ENCODE measurements around the gene SPTBN5.

Gene SPTBN5

DNA sequence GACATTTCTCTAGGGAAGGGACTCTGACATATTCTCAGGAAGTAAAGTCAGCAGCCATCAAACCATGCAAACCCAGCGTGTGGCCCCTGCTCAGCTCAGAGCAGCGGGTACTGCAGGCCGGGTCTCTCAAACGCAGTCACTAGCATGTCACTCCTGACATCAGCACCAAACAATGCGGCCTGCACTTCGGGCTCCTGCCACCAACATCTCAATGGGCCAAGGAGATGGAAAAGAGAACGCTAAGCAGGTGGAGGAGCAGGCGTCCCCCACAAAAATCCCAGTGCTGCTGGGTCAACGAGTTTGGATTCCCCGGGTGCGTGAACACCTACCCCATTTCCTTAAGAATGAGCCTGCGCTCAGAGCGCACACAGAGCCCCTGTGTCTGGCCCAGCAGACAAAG, 9.9 kb upstream of the SPTBN5 start:
- DNase-seq (ENCODE audit: low spot score), result no peak

DNA sequence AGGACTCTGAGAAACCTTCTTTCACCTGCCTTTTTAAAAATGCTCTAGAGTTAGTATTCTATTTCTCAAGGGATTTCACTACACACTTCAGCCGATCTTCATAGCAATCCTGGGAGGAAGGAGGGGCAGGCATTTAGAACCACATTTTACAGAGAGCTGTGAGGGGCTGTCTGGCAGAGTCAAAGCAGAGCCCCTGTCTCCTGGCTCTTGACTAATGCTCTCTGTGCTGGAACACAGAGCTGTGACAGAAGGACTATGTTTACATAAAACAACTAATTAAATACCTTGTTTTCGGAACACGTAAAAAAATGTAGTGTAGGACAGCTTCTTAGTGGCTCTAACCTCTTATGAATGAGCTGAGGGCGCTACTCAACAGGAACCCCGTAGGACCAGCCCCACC, 7.6 kb upstream of the SPTBN5 start:
- no peak for DNase-seq (ENCODE audit: low spot score)

DNA sequence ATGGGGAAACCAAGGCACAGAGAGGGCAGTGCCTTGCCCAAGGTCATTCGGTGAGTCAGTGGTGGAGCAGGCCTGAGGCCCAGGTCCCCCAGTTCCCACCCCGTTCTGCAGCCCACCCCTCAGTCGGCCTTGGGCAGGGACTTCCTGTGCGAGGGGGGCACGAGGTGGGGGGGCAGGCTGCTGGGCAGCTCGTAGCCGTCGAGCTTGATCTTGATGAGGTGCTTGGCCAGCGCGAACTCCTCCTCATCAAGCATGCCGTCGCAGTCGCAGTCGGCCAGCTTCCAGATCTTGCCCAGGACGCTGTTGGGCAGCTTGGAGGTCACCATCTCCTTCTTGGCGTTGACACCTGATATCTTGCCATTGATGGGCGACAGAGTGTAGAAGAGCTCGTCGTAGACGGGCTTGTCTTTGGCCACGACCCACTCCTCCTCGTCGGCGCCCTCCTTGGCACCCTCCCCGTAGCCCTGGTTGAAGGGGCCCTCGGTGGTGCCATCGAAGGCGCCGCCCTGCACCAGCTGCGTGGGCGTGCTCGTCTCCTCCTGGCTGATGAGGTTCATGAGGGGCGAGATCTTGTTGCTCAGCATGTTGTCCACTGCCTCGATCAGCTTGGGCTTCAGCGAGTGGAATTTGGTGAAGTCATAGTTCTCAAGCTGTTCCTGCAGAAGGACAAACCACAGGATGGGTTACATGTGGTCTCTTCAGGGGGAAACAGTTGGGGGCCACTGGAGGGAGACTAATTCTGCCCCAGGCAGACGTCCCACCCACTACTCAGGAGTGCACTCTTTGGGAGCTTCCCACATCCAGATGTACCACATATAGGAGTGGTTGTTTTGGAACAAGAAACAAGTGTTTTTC, 6.9 kb upstream of the SPTBN5 start:
- DNase-seq (ENCODE audit: low spot score), result no peak

DNA sequence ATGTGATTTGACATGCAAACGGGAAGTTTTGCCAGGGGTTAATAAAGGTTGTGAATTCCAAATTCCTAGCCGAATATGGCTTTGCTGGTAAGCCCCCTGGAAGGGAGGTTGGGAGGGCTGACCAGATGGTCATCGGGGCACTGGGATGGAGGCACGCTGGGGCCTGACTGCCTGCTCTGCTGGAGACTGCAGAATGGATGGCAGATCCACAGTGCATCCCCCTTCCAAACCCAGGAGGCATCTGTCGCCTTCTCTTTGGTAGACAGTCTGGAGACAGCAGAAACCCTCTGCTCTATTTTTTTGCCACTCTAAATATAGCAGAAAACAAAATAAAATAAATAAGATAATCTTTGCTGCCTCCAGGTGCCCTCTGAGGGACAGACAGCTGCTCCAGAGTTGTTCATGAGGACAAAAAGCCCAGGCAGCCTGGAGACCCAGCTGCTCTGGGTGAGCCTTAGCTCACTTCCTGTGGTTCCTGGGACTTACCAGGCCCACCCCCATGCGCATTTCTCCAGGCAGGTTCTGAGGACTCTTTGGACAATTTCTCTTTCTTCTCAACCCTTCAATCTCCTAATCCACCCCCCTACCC, 6.1 kb upstream of the SPTBN5 start:
- no peak for DNase-seq (ENCODE audit: low spot score)

DNA sequence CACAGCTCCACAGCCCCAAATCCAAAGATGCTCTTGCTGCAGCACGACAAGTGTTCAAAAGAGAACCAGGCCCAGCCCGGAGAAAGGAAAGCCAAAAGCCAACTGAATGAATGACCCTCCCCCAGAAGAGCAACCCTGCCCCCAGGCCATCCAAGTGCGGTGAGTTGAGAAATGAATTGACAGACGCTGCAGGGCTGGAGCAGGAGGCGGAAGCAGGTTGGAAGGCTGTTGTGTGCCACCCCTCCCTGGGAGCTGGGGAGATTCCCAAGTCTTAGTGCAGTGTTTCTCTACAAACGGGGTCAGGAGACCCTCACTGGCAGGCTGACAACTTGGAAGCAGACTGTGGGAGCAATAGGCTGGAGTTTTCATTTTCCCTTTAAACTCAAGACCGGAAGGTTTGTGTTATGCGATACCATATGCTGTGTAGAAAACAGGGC, 3.5 kb upstream of the SPTBN5 start:
- DNase-seq (ENCODE audit: low spot score), result no peak

DNA sequence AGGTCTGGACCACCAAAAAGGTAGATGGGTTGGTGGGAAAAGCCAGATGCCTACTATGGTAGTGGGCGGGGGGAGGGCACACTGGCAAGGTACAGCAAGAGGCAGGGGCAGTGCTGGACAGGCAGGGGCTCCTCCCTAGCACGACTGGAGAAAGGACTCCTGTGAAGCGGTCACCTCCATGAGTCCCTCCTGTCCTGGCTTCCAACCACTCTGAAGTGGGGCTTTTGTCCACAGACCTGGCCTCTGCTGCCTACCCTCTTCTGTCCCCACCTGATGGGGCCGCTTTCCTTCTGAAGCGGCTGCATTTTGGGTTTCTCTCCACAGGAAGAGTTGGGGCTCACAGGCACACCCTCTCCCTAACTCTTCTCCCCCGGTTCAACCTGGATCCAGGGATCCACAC, 2.7 kb upstream of the SPTBN5 start:
- DNase-seq (ENCODE audit: low spot score), result no peak

DNA sequence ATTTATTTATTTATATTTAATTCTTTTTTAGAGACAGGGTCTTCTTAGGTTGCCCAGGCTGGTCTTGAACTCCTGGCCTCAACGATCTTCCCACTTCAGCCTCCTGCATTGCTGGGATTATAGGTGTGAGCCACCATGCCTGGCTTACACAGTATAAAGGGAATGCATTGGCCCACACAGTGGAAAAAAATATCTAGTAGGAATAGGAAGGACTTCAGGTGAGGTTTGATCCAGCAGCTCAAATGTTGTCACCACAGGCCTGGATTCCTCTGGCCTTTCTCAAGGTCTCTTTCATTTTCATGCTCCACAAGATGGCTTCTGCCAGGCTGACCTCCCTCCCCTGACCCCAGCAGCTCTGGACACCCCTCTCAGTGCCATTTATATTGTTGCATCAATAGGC, 2.1 kb upstream of the SPTBN5 start:
- DNase-seq (ENCODE audit: low spot score), result no peak

DNA sequence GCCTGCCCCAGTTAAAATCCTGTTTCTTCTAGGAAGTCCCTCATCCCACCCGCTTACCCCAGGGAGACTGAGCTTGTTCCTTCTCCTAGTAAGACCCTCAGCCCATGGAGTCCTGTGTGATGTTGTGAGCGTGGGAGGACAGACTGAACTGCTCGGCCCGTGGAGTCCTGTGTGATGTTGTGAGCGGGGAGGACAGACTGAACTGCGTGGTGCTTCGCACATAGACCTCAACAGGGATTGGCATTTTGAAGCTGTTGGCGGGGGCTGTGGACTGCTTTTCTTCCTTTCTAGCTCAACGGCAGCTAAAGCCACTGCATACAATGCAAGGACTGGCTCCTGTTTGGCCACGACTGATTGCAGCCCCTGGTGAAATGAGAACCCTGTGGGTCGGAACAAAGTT, 1.6 kb upstream of the SPTBN5 start:
- no peak for DNase-seq (ENCODE audit: low spot score)

DNA sequence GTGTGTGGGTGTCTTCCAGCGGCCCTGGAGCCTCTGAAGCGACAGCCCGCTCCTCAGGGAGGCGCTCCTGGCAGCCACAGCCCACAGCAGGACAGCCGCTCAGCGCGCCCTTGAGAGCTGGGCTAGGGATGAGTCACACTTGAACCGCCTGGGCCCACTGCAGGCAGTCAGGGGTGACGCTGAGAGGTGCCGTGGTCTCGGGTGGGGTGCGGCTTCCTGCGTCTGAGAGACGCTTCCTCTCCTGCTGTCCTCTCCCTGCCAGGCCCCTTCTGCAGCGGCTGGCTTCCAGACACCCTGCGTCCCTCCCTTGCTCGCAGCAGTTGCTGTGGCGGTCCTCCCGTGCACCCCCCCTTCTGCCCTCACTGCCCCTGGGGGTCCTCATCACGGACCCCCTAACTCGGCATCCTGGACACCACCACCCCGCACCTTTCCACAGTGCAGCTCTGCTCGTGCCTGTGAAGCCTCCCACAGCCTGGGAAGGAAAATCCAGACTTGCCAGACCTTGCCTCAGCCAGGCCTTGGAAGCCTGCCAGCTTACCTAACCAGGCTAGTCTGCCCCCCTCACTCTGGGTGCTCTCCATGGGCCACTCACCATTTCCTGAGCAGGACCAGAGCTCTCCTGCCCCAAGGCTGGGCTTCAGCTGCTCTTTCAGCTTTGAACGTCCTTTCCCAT, 1.1 kb upstream of the SPTBN5 start:
- no peak for DNase-seq (ENCODE audit: low spot score)

DNA sequence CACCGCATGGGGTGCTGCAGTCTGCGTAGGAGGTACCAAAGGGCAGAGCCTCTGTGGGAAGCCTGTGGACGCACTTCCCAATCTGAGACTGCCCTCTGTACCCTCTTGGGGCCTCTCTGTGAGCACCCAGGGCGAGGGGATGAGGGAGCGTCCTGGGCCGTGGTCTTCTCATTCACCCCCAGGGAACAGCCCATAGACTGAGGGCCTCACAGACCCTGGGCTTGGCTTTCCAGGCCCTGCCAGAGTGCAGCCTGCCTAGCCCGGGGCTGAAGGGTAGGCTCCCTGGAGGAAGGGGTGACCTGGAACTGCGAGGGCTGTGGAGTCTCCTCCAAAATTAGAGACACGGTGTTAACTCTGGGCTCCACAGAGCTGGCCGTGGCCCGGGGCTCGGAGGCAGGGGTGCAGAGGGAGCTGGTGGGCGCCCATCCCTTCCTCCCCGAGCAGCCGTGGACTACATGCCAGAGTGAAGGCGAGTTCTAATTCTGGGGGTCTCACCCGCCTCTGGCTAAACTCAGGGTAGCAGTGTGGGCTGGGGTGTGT, 468 bp upstream of the SPTBN5 start:
- no peak for DNase-seq (ENCODE audit: low spot score)

DNA sequence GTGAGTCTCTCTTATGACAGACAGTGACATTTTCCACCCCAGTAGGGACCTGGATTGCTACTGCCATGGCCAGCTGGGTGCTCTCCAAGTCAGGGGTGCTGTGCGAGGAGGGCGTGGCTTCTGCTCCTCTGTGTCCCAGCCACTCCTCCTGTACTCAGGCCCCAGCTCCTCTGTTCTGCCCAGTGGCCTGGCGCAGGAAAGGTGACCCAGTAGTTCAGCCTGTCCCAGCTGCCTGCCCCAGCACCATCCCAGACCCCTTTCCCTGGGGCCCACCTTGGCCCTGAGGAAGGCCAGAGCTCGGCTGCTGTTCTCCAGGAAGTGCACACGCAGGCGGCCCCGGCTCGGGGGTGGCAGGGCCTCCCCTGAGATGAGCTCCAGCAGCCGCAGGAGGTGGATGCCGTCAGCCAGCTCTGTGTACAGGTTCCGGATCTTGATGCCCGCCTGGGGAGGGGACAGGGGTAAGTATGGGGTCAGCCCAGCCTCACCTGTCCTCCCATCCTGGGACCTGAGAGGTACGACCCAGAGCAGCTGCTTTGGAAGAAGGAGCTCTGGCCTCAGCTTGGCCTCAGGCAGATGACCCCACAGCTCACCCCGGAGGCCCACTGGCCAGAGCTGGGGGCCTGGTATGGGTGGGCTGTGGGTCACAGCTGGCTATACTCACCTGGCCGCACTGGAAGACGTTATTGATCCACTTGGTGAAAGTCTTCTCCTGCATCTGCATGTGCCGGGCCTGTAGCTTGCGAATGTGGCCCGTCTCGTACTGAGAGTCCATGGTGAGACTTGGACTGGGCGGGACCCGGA, 1.0 kb downstream of the SPTBN5 start:
- DNase-seq (ENCODE audit: low spot score), result no peak

DNA sequence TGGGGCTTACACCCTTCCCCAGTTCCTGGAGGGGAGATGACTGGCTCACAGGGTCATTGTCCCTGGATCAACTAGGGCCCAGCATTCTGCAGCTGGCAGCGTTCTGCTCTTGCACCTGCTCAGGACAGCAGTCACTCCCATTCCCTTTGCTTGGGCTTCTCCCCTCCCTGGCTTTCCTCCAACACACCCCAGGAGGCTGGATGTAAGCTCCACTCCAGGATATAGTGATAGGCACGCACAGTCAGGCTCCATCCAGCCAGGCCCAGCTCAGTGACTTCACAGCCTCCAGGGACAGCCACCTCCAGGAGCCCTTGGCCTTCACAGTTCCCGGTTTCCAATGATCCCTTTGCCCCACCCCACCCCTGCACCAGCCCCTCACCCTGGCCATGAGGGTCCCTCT, 1.9 kb downstream of the SPTBN5 start:
- no peak for DNase-seq (ENCODE audit: low spot score)

DNA sequence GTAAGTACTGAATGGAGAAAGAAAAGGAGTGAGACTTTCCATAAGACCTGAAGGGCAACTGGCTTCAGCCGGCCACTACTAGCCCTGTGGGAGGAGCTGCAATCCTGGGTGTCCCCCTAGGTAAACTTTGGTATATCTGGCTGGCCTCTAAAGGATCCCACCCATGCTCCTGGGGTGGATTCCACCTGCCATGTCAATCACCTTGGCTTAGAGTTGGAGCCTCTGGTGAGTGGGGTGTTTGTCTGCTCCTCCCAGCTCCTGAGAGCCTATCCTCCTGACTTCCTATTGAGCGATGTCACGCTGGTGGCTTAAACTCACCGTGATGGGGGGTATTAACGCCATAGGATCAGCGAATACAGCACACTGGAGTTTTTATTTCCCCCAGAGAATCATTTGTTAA, 2.6 kb downstream of the SPTBN5 start:
- DNase-seq (ENCODE audit: low spot score), result no peak

DNA sequence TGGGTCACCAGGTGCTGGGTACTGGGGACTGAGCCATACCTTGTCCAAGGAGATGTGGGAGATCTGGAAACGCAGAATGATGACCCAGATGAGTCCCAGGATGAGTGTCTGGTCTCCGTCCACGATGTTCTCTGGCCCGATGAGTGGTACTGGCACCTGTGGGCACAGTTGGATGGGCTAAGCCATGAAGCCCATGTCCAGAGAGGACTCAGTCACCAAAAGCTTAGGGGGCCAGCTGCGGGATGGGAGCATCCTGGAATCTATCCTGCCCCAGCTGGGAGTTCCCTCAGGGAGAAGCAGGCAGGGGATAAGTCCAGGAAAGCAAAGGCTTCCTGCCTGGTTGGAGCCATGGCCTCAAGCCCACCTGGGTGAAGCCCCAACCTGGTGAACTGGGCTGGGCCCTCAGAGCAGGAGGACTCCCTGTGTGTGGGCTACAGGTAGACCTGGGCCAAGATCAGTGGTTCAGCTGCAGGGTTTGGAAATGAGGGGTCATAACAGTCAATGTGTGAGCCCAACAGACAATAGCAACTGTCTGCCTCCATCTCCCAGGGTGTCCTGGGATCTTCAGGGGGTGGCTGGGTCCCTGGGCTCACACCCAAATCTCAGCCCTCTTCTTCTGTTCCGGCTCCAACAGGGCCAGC, 3.7 kb downstream of the SPTBN5 start:
- no peak for DNase-seq (ENCODE audit: low spot score)

DNA sequence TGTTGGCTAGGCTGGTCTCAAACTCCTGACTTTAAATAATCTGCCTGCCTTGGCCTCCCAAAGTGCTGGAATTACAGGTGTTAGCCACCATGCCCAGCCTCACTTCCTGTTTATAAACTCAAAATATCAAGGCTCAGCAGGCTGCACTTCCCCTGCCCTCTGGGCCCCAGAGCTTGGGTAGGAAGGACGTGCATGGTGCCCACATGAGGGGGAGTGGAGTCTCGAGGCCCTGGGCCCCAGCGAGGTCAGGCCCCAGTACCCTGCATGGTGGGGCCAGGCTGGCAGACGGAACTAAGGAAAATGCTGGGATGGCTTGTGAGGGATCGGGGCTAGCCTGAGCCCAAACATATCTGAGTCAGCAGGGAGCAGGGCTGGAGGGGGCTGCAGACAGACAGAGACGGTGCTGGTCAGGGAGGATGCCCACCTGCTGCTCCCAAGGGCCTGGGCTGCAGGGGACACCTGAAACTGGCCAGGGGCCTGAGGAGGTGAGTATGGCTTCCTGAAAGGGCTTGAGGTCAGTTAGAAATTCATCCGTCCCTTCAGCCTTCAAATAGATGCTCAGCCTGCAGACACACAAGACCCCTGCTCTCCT, 5.1 kb downstream of the SPTBN5 start:
- DNase-seq (ENCODE audit: low spot score), result no peak

DNA sequence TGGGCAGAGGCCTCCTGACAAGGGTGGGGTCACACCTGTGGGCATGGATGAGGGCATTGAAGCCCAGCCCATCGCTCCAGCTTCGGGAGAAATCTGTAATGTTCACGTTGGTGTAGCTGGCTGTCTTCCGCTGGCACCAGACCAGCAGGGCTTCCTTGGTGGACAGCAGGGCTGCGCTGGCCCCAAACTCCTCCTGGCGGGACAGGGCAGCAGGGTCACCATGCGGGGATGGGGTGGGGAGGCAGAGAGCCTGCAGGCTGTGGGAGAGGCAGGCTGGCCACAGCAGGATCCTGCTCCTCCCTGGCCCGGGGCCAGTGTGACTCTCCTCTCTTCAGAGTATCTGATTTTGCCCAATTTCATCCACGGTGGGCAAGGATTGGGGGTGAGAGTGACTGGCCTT, 6.0 kb downstream of the SPTBN5 start:
- no peak for DNase-seq (ENCODE audit: low spot score)

DNA sequence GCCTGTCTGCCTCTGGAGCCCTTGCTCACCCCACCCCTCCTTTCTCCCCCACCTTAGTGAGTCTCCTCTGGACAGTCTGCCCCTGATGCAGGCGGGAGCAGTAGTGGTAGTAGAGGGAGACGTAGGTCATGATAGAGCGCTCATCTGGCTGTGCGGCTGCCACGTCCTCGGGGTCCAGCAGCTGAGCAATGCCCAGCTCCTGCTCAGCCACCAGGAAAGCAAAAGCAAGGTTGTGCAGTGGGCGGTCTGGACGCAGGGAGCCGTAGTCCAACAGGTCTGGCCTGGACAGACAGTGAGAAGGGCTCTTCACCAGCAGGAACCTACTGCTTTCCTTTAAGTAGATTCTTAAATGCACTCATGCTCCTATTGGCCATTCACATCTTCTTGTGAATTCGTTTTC, 6.7 kb downstream of the SPTBN5 start:
- DNase-seq (ENCODE audit: low spot score), result no peak

DNA sequence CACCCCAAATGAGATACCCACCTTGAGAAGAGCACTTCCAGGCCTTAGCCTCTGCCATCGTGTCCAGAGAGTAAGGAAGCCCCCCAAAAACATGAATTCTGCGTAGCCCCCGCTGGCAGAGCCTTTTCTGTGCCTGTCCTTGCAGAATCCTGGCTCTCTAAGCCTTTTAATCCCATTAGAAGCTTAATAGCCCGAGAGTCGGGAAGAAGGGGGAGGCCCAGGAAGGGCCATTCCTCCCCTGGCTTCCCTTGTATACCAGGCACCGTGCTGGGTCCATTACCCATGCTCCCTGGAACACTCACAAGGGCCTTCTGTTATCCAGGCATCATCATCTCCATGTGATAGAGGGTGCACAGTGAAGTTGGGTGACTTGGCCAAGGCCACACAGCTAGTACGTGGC, 7.1 kb downstream of the SPTBN5 start:
- no peak for DNase-seq (ENCODE audit: low spot score)

DNA sequence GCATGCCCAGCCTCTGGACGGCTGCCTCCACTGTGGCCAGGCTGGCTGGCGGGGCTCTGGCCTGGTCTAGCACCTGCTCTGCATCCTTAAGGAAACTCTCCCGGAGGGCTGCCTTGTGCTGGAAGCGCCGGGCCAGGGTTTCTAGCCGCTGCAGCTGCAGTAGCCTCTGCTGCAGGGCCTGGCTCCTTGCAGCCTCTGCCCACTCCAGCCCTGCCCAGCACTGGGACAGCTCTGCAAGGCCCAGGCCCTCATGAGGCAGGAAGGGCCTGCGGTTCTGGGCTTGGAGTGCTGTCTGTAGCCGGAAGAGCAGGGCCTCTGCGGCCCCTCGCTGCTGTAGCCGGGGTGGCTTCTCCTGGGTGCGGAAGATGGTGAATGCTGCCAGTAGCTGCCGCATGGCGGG, 8.0 kb downstream of the SPTBN5 start:
- DNase-seq (ENCODE audit: low spot score), result no peak

DNA sequence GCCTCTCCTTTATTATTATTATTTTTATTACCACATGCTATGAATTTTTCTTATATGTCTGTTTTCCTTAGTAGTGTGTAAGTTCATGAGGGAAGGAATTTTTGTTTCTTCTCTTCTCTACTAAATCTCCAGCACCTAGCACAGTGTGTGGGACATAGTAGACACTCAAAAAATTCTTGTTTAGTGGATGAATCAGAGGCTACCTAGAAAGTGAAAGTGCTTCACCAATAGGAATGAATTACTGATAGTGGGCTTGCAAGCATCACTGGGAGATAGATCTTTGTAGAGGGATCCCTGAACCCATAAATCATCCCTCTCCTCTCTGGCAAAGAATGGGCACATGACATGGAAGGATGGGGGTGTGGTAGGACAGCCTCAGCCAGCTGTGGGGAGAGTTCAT, 8.5 kb downstream of the SPTBN5 start:
- no peak for DNase-seq (ENCODE audit: low spot score)

DNA sequence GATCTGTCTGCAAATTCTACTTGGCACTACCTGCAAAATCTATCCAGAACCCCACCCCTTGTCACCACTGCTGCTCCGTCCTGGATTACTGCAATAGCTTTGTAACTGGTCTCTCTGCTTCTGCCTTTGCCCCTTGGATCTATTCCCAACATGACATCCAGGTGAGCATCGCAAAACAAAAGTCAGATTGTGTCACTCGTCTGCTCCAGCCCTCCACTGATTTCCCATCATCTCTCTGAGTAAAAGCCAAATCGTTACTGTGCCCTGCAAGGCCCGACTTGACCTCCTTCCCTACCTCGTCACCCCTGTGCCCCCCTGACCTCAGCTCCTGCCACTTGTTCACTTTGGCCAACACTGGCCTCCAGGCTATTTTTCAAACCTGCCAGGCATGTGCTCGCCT, 9.4 kb downstream of the SPTBN5 start:
- DNase-seq (ENCODE audit: low spot score), result no peak

DNA sequence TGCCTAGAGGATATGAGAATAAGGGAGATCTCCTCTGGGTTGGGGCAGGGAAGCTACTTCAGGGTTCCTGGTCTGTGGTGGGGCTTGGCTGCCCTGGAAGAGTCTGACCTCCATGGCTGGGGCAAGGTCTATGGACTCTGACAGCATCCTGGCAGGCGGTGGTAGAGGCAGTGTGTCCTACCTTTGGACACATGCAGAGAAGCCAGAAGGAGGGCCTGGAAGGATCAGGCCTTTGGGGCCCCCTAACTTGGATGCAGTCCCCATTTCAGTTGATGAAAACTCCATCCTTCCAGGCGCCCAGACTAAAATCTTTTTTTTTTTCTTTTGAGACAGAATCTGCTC, 10.4 kb downstream of the SPTBN5 start:
- DNase-seq (ENCODE audit: low spot score), result no peak
